Stimulated activated CD4-positive, alpha-beta T cell treated with anti-CD3 and anti-CD28 coated beads, Interleukin-15, amount 100 ng/mL, for 24 hours (primary cell): ENCODE measurements around the gene JUNB.

Source experiments
- DNase-seq: peaks from one replicate; pipeline ENCODE4 v3.0.0-alpha.2; 2020

JUNB gene

DNA sequence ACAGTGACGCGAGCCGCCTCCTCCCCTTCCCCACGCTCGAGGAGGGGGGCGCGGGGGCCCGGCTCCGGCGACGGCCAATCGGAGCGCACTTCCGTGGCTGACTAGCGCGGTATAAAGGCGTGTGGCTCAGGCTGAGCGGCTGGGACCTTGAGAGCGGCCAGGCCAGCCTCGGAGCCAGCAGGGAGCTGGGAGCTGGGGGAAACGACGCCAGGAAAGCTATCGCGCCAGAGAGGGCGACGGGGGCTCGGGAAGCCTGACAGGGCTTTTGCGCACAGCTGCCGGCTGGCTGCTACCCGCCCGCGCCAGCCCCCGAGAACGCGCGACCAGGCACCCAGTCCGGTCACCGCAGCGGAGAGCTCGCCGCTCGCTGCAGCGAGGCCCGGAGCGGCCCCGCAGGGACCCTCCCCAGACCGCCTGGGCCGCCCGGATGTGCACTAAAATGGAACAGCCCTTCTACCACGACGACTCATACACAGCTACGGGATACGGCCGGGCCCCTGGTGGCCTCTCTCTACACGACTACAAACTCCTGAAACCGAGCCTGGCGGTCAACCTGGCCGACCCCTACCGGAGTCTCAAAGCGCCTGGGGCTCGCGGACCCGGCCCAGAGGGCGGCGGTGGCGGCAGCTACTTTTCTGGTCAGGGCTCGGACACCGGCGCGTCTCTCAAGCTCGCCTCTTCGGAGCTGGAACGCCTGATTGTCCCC lies at the start of gene JUNB:
Gene JUNB (plus strand): TSS at position 142 of the 706 bp plus-strand sequence. CDS start 286 bp downstream, at position 428.
- peak; percentile 98 for DNase-seq

DNA sequence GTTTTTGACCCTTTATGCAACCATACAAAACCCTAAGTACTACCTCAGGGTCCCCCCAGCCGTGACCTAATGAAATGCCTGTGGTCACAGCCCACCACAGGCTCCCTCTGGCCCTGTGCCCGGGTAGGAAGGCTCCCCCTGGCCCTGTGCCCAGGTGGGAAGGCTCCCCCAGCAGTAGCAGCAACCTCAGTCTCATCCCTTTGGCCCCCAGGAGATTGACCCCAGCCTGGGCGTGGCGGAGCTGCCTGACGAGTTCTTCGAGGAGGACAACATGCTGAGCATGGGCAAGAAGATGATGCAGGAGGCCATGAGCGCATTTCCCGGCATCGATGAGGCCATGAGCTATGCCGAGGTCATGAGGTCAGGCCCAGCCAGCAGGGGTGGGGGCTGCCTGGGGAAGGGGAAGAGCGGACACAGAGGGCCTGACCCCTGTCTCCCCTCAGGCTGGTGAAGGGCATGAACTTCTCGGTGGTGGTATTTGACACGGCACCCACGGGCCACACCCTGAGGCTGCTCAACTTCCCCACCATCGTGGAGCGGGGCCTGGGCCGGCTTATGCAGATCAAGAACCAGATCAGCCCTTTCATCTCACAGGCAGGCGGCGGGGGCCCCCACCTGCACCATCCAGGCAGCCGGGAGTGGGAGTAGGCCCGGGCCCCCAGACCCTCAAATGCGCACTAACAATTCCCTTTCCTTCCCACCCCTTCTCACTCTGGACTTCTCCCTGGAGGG lies 46.0 kb upstream of the JUNB start:
- DNase-seq = no peak

DNA sequence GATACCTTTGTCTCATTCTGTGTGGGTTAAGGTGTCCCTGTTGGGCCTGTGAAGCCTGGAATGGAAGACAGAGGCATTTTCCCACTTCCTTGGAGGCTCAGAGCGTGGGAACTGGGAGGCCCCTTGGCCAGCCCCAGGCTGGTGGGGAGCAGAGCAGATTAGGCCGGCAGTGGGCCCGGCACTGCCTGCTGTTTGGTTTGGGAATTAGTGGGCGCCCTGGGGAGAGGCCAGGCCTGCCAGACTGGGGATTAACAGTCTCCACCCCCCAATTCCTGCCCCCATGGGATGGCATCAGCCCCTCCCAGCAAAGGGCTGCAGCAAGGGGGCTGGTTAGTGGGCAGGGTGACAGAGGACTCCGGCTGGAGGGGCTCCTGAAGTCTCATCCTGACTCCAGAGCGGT lies 42.8 kb upstream of the JUNB start:
- no peak for DNase-seq

DNA sequence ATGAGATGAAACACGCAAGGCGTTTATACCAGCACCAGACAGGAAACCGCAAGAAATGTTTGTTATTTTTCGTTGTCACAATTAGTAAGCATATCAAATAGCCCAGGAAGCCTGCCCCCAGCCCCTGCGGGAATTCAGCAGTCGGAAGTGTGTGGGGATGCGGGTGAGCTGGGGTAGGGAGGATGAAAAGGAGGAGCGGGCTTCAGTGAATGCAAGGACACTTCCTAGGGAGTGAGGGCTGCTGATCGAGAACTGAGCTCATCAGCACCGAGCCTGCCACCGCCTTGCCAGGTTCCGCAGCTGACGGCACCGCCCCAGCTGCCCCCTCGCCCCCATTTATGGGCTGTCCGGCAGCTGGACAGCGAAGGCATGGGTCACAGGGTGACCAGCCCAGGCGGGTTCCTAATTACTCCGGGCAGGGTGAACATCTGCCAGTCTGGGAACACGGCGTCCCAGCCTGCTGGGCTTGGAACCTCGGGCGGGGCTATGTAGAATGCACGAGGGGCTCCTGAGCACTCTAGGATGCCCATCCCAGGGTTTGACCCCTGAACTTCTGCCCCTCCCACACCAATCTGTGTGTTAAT lies 41.3 kb upstream of the JUNB start:
- no peak for DNase-seq

DNA sequence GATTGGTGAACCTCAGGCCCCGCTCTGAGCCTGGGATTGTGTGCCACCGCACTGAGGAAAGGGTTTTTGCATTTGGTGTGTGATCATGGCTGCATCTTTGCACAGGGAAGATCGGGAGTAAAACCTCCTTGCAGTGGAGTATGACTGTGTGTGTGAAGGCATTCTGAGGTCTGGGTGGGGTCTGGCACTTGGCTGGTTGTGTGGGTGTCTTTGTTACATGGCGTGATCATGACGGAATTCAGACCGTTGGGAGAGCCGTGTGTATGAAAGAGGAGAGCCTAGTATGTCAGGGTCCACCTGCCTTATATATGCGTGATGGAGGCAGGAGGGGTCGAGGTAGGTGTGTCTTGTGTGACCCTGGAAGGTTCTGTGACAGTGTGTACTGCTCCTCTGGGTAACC lies 40.4 kb upstream of the JUNB start:
- DNase-seq = no peak

DNA sequence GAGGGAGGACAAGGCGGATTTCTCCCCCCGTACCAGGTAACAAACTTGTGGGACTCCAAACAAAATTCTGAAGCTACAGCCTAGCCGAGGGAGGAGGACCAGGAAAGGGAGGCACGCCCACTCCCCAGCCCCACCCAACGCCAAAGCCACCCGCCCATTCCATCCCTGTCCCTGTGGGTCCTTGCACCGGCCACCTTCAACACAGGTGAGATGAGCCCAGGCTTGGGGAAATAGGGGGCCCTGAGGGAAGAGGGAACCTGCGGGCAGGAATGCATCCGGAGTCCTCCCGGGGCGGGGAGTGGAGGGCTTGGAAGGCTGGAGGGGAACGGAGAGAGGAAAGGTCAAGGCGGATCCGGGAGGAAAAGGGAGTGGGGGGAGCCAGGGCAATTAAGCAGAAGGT lies 39.7 kb upstream of the JUNB start, which contains the start of gene BEST2:
Gene BEST2 (plus strand): TSS at position 157 of the 400 bp plus-strand sequence. CDS start 802 bp downstream, outside the sequence.
- no peak for DNase-seq

DNA sequence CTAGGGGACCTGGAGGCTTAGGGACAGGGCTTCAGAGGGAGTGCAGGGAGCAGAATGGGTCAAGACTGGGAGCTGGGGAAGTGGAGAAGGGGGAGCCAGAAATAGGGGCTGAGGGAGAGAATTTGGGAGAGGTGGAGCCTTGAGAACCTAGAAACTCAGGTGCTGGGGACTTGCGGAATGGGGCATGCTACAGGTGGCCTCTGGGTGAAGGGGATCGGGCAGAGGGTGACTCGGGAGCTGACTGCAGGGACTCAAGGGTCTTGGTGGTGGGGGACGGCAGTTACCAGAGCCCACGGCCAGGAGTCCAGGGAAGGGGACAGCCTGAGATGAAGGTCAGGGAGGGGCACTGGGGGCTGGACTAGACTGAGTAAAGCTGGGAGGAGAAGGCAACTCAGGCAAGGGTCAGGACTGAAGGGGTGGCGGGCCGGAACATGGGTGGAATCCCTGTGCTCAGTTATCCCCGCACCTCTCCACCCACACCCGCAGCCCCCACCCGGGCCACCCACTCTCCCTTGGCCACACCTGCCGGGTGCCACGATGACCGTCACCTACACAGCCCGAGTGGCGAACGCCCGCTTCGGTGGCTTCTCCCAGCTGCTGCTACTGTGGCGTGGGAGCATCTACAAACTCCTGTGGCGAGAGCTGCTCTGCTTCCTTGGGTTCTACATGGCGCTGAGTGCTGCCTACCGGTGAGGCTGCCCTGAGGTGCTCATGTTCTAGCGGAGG lies 39.1 kb upstream of the JUNB start:
- no peak for DNase-seq

DNA sequence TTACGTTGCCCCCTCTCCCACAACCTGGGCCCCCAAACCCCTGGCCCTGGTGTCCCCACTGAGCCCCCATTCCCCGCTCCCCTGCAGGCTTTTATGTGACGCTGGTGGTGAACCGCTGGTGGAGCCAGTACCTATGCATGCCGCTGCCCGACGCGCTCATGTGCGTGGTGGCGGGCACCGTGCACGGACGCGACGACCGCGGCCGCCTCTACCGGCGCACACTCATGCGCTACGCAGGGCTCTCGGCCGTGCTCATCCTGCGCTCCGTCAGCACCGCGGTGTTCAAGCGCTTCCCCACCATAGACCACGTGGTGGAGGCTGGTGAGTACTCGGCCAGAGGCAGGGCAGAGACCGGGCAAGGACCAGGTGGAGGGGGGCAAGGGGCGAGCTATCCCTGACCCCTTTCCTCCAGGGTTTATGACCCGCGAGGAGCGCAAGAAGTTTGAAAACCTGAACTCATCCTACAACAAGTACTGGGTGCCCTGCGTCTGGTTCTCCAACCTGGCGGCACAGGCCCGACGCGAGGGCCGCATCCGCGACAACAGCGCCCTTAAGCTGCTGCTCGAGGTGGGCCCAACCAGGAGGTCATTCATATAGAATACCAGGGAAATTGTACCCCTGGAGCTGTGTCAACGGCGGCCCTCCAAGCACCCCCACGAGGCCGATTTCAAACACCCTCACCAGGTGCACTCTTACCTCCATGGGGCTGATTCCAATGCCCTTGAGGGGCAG lies 36.7 kb upstream of the JUNB start:
- no peak for DNase-seq

DNA sequence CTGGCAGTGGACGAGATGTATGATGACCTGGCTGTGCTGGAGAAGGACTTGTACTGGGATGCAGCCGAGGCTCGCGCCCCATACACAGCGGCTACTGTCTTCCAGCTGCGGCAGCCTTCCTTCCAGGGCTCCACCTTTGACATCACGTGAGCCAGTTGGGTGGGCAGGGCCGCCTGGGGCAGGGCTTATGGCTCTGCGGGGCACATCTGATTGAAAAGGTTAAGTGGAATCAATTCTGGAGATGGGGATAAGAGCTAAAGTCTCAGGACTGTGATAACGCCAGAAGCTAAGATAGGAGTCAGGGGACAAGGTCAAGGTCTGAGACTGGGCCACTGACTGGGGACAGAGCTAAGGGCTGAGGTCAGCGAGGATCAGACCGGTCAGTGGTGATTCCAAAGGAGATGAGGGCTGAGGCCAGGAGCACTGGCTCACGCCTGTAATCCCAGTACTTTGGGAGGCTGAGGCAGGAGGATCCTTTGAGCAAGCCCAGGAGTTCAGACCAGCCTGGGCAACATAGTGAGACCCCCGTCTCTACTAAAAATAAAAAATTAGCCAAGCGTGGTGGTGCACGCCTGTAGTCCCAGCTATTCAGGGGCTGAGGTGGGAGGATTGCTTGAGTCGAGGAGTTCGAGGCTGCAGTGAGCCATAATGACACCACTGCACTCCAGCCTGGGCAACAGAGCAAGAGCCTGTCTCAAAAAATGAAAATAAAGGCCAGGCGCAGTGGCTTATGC lies 35.0 kb upstream of the JUNB start:
- DNase-seq = no peak

DNA sequence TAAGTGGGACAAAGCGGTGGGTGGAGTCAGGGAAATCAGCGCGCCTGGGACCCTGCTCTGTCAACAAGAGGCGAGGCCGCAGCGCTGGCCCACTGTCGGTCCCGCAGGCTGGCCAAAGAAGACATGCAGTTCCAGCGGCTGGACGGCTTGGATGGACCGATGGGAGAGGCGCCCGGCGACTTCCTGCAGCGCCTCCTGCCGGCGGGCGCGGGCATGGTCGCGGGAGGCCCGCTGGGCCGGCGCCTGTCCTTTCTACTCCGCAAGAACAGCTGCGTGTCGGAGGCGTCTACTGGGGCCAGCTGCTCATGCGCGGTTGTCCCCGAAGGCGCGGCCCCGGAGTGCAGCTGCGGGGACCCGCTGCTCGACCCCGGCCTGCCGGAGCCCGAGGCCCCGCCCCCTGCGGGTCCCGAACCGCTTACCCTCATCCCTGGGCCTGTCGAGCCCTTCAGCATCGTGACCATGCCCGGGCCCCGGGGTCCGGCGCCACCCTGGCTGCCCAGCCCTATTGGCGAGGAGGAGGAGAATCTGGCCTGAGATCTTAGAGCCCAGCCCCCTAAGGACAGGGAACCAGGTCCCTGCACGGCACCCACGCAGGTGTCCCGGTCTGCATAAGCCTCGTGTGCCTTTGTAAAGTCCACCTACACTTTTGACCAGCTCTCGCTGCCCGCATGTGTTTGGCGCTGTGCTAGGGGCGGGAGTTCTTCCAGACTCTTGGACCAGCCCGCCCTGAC lies 33.6 kb upstream of the JUNB start:
- DNase-seq = peak; percentile 79

DNA sequence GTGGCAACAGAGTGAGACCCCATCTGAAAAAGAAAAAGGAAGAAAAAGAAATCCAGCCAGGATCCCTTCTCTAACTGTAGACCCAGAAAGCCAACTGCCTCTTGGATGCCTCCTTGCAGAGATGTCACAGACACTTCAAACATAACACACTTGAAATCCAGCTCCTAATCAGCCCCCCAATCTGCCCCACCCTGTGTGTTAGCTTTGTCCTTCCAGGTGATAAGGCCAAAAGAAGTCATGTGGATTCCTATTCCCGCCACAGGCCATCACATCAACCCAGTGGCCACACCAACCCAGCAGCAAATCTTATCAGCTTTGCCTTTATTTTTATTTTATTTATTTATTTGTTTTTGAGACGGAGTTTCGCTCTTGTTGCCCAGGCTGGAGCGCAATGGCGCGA lies 31.6 kb upstream of the JUNB start:
- no peak for DNase-seq

DNA sequence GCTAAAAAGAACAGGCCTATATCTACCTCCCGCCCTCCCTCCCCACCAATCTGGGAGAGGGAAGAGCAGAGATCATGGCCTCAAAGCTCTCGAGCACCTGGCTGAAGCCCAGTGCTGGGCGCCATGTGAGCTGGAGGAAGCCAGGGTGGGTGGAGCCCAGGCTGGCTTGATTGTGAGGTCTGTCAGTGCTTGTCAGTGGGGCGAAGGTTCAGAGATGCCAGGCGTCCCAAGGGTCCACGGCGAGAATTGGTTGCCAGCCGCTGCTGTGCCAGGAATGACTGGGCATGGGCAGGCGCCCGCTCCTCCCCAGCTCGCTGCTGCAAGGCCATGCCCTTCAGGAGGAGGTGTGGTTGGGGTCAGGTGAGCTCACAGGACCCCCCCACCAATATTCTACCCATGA lies 28.2 kb upstream of the JUNB start:
- DNase-seq = no peak

DNA sequence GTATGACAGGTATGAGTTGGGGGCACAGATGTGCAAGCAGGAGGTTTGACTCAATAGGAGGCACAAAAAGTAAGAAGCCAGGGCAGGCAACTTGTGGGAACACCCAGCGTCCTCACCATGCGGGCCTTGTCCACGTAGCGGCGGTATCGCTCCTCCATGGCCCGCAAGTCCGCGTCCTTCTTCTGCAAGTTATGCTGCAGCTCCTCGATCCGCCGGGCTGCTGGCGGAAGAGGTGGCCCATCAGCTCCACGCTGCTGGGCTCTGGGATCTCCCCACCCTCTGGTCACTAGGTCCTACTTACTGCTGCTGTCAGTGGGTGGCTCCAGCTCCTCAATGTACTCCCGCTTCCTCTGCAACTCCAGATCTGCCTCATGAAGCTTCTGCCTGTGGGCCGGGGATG lies 26.6 kb upstream of the JUNB start:
- no peak for DNase-seq

DNA sequence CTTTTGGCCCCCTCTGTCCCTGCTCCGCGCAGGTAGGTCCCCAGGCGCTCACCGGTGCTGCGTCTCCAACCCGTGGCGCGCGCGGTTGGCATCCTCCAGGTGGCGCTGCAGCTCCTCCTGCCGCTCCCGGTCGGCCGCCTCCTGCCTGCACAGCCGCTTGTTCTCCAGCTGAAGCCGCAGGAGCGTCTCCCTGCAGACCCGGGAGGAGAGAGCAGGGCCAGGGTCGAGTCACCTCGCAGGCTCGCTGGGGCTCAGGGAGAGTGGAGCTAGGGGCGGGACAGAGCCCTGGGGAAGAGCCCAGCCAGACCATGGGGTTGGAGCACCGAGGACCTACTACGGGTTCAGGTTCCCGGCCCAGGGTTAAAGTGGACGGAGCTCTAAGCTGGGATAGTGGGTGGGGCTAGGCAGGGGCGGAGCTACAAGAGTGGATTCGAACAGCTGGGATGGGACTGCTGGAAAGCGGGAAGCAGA lies 25.2 kb upstream of the JUNB start:
- DNase-seq = peak; percentile 82

DNA sequence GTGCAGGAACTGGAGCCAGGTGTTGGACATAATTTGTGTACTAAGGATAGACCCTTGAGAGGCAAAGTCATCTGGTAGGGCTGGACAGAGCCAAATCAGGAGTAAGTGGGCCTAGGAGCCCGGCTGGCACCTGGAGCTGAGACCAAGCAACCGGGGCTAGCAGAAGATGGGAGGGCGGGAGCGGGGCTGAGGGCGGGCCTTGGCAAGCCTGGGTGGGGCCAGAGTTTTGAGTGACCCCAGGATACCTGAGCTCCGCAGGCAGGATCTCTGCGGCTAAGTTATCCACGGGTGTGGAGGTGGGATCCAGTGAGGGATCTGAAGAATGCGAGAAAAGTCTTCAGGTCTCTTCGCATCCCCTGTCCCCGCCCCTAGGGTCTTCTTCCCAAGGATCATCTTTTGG lies 24.1 kb upstream of the JUNB start:
- DNase-seq = no peak

DNA sequence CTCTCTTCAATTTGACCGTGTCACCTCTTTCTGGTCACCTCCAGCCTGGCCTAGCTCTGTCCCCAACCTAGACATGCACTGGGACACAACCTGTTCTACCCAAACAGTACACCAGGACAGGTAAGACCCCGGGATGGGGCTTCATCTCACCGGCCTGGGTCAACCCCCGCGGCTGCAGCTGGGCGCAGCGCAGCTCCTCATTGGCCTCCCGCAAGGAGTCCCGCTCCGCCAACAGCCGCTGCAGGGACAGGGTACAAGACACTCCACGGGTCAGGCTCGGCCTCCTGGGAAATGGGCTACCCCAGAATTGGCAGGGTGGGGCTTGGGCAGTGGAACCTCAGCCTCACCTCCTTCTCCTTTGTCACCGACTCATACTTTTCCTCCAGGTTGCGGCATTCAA lies 23.6 kb upstream of the JUNB start:
- no peak for DNase-seq

DNA sequence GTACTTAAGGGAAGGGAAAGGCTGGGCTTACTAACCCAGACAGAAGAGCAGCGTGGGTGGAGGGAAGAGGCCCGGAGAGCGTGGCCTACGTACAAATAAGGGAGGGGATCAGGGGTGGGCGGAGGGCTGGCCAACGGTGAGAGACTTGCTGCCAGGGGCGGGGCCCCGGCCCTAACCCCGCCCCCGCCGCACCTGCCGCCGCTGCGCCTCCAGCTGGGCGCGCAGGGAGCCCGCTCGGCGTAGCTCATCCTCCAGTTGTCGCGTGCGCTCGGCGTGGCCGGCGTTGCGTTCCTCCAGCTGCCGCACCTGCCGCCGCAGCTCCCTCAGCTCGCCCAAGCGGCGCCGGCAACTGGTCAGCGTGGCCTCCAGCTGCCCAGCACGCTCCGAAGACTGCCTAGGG lies 21.6 kb upstream of the JUNB start:
- peak; percentile 78 for DNase-seq

DNA sequence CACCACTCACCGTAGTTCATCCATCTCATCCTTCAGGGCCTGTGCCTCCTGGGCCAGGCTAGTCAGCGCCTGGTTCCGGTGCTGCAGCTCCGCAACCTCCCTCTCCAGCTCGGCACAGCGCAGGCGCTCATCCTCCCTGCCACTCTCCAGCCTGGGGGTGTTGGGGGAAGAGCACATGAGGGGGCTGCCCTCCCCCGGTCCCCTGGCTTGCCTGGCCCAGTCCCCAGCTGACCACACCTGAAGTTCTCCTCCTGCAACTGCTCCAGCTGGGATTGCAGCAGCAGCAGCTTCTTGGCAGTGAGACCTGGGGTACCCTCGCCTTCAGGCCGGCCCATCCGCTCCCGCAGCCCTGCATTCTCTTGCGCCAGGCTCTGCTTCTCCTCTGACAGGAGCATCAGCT lies 20.4 kb upstream of the JUNB start:
- no peak for DNase-seq

DNA sequence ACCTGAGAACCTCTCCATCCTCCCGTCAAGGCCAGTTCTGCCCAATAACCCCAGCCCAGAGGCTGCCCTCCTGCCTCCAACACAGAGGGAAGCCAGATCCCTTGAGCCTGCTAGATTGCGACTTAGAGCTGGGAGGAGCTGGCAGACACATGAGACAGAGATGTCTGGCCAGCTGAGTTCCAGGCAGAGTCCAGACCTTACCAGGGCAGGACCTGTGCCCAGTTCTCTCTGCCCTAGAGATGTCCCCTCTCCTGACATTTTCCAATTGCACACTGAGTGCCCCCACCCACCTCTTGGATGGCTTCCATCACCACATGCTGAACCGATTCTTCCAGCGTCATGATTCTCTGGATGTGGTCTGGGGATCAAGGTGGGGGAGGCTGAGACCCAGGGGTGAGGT lies 19.0 kb upstream of the JUNB start:
- no peak for DNase-seq

DNA sequence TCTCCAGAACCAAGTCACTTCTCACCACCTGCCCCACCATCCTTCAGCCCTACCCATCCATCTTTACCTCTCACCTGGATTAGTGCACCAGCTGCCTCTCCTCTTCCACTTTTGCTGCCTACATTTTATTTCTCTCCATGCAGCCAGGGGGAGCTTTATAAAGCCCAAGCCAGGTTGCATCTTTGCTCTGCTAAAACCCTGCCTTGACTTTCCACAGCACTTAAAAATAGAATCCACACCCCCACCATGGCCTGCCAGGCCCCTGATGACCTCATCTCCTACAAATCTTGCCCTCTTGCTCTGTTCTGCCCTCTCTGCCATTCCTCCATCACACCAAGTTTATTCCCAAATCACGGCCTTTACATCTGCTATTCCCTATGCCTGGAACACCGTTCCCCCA lies 17.7 kb upstream of the JUNB start:
- DNase-seq = no peak
